ENCODE data around the gene NT5E.

- TF ChIP-seq, protein P1, sequence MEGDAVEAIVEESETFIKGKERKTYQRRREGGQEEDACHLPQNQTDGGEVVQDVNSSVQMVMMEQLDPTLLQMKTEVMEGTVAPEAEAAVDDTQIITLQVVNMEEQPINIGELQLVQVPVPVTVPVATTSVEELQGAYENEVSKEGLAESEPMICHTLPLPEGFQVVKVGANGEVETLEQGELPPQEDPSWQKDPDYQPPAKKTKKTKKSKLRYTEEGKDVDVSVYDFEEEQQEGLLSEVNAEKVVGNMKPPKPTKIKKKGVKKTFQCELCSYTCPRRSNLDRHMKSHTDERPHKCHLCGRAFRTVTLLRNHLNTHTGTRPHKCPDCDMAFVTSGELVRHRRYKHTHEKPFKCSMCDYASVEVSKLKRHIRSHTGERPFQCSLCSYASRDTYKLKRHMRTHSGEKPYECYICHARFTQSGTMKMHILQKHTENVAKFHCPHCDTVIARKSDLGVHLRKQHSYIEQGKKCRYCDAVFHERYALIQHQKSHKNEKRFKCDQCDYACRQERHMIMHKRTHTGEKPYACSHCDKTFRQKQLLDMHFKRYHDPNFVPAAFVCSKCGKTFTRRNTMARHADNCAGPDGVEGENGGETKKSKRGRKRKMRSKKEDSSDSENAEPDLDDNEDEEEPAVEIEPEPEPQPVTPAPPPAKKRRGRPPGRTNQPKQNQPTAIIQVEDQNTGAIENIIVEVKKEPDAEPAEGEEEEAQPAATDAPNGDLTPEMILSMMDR (conservative IDR thresholded peaks at IDR 0.05; ENCODE audit: low read length) = no peak
- no peak for TF ChIP-seq EZH2phosphoT487 (IDR thresholded peaks at IDR 0.05; ENCODE audit: borderline replicate concordance, low read depth, low read length)
Measured at GRCh38 chr6:85421181-85421580, 28.7 kb upstream of the NT5E start.
